Effector memory CD8-positive, alpha-beta T cell (primary cell): Measurements from ENCODE around the gene COL6A1.
"Not testable (repeated sequence)": the region's sequence is repeated elsewhere in the genome, so short reads cannot be mapped to it uniquely, and the experiment has no call there.

ENCODE experiments used
- ATAC-seq: fragments of 150-1000 bp; cut with Tn5 transposase; replicated peaks from 2 replicates; pipeline ENCODE4 v1.10.0; 2021; ENCODE audit warnings: mild to moderate bottlenecking, moderate library complexity
- DNase-seq, 3 experiments: peaks; one replicate each; pipeline ENCODE4 v3.0.0; 2021
- H3K27ac Mint-ChIP-seq, 2 donors: one replicate each; pipeline ENCODE4 v1.8.0; 2022; ENCODE audit warnings: mild to moderate bottlenecking in 2 of 2, mixed read lengths in 2 of 2, moderate library complexity in 2 of 2
- H3K27me3 Mint-ChIP-seq, 2 donors: one replicate each; pipeline ENCODE4 v1.8.0; 2022; ENCODE audit warnings: mixed read lengths in 2 of 2
- H3K36me3 Mint-ChIP-seq: one replicate; pipeline ENCODE4 v1.8.0; 2022; ENCODE audit warnings: mild to moderate bottlenecking, moderate library complexity, mixed read lengths; ENCODE audit not compliant: insufficient read depth
- H3K4me1 Mint-ChIP-seq, 2 donors: one replicate each; pipeline ENCODE4 v1.8.0; 2022; ENCODE audit warnings: low read depth in 2 of 2, mixed read lengths in 2 of 2
- H3K4me3 Mint-ChIP-seq, 2 donors: one replicate each; pipeline ENCODE4 v1.8.0; 2022; ENCODE audit warnings: mild to moderate bottlenecking in 2 of 2, mixed read lengths in 2 of 2, moderate library complexity in 2 of 2
- H3K9me3 Mint-ChIP-seq, 2 donors: one replicate each; pipeline ENCODE4 v1.8.0; 2022; ENCODE audit warnings: mixed read lengths in 2 of 2

The COL6A1 gene

DNA sequence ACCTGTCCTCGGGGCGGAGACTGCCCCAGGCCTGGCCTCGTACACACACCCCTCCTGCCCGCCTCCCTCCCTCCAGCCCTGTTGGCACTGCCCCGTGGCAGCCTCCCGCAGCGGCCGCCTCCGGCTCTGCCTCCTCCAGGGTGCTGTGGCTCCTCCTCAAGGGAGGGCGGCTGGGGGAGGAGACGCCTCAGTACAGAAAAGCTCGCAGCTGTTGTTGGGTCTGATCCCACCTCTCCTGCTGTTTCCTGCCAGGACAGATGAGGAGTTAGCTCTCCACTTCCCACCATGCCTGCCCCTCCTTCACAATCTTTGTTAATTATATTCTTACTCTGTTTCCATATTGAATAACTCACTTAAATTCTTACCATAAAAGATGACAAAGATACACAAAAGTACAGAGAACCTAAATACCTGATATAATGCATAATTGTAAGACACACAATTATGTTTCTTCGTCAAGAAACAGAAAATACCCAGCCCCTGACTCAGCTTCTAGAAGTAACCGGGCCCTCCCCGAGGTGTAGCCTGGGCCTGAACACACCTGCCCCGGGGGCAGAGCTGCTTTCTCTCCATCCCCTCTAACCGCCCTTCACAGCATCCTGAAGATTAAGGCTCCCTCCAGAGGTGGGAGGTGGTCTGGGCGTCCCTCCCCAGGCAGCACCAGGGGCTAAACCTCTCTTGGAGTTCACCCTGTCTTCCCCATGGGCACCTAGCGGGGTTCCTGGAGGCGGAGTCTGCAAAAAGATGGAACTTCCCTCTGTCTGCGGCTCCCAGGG is 30.6 kb upstream of the COL6A1 start:
- Mint-ChIP-seq H3K9me3 (no peaks in the 10 kb centered on the region), H3K4me3 (no peak overlapping the region), H3K4me1 (no peaks in the 10 kb centered on the region), H3K27me3 (peaks cover 28 to 54% of the 10 kb centered on the region in 2 donors), H3K27ac (peak overlapping the region in 1 of 2 donors; percentile 44), H3K36me3 (no peaks in the 10 kb centered on the region)
- DNase-seq (no peak), ATAC-seq (no peak)

DNA sequence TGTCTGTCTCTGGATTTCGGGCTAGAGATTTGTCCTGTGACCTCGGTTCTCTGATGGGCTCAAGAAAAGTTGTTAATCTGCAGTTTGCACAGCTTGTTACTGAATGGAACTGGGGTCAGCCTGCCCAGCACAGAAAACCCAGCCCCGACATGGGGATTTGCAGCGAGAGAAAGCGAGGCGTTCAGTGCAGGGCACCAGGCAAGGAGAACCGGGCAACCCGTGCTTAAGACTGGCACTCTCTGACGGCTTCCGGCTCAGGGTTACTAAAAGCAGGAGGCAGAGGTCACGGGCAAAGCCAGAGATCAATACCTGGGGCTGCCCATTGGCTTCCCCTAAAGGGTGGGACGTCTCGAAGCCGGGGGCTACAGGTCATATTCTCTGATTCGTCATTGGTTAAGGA is 29.9 kb upstream of the COL6A1 start:
- Mint-ChIP-seq H3K36me3 (no peaks in the 10 kb centered on the region), H3K27ac (peak overlapping the region in 1 of 2 donors; percentile 44), H3K4me3 (no peak overlapping the region), H3K27me3 (peaks cover 35 to 61% of the 10 kb centered on the region in 2 donors), H3K4me1 (no peaks in the 10 kb centered on the region), H3K9me3 (no peaks in the 10 kb centered on the region)
- DNase-seq, result no peak
- no peak for ATAC-seq

GRCh38 chr21:45952527-45952926 is 29.0 kb upstream of the COL6A1 start:
- not testable (repeated sequence) for ATAC-seq, H3K4me3 Mint-ChIP-seq, H3K27ac Mint-ChIP-seq, DNase-seq, H3K4me1 Mint-ChIP-seq, H3K9me3 Mint-ChIP-seq, H3K36me3 Mint-ChIP-seq
- peaks cover 44 to 70% of the 10 kb centered on the region in 2 donors for H3K27me3 Mint-ChIP-seq

GRCh38 chr21:45952974-45953373 is 28.6 kb upstream of the COL6A1 start:
- Mint-ChIP-seq H3K27ac (no peak overlapping the region), H3K4me1 (no peaks in the 10 kb centered on the region), H3K27me3 (peaks cover 48 to 72% of the 10 kb centered on the region in 2 donors), H3K36me3 (no peaks in the 10 kb centered on the region), H3K9me3 (no peaks in the 10 kb centered on the region), H3K4me3 (no peak overlapping the region)
- ATAC-seq (no peak), DNase-seq (no peak)

DNA sequence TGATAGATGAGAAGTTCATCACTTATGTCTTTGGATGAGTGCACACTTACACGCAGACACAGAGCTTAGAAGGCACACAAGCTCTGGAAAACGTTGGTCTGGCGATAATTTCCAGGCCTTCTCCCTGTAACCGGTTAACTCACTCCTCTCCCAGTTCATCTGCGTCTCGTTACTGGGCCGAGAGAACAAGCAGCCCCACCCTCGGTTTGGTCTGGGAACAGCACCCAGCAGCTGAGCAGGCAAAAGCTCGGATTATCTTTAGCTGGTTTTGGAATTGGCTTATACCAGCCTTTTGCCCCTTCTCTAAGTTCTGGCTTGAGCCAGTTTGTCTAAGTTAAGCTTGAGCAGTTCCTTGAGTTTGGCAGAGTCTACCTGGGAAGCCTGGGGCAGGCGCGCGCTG is 27.3 kb upstream of the COL6A1 start:
- no peak for ATAC-seq
- H3K9me3 Mint-ChIP-seq, result no peaks in the 10 kb centered on the region

DNA sequence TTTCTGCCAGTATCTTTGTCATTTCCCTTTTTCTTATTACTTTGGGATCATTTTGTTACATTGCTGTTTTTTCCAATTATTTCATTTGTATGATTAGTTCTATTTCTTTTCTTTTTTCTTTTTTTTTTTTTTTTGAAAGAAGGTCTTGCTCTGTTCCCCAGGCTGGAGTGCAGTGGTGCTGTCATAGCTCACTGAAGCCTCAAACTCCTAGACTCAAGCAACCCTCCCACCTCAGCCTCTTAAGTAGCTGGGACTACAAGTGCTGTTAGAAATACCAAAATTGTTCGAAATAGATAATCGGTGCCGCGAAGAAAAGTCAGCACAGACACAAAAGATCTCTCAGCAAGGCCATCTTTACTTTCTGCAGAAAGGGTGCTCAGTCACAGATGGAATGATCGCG is 26.6 kb upstream of the COL6A1 start:
- no peaks in the 10 kb centered on the region for H3K36me3 Mint-ChIP-seq

More for the DNA sequence above, 27.3 kb upstream of the COL6A1 start:
- H3K4me3 Mint-ChIP-seq, result no peak overlapping the region
- no peak for DNase-seq
- no peaks in the 10 kb centered on the region for H3K36me3 Mint-ChIP-seq
- peaks cover 53 to 68% of the 10 kb centered on the region in 2 donors for H3K27me3 Mint-ChIP-seq
- H3K4me1 Mint-ChIP-seq, result peaks cover 0 to 2% of the 10 kb centered on the region in 2 donors
- H3K27ac Mint-ChIP-seq, result no peak overlapping the region

DNA sequence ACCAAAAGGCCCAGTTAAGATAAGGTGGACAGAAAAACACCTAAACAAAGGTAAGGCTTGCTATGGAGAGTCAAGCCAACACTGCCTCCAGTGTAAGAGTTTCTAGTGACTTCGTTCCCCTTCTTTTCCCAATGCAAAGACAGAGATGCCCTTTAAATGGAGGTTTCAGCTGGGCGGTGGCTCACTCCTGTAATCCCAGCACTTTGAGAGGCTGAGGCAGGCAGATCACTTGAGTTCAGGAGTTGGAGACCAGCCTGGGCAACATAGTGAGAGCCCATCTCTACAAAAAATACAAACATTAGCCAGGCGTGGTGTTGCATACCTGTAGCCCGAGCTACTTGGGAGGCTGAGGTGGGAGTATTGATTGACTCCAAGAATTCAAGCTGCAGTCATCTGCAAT is 24.0 kb upstream of the COL6A1 start:
- peaks cover 0 to 2% of the 10 kb centered on the region in 2 donors for H3K4me1 Mint-ChIP-seq
- no peak for ATAC-seq
- peaks cover 66 to 82% of the 10 kb centered on the region in 2 donors for H3K27me3 Mint-ChIP-seq
- DNase-seq, result no peak
- no peak overlapping the region for H3K27ac Mint-ChIP-seq
- H3K9me3 Mint-ChIP-seq, result no peaks in the 10 kb centered on the region
- no peak overlapping the region for H3K4me3 Mint-ChIP-seq
- no peaks in the 10 kb centered on the region for H3K36me3 Mint-ChIP-seq

More for the DNA sequence above, 26.6 kb upstream of the COL6A1 start:
- no peak overlapping the region for H3K4me3 Mint-ChIP-seq
- no peak for ATAC-seq
- peaks cover 54 to 75% of the 10 kb centered on the region in 2 donors for H3K27me3 Mint-ChIP-seq
- H3K27ac Mint-ChIP-seq, result no peak overlapping the region
- no peak for DNase-seq
- H3K4me1 Mint-ChIP-seq, result peaks cover 0 to 2% of the 10 kb centered on the region in 2 donors
- H3K9me3 Mint-ChIP-seq, result no peaks in the 10 kb centered on the region

- Mint-ChIP-seq H3K36me3 (no peaks in the 10 kb centered on the region), H3K4me1 (peaks cover 0 to 2% of the 10 kb centered on the region in 2 donors), H3K27me3 (peaks cover 66 to 82% of the 10 kb centered on the region in 2 donors), H3K9me3 (no peaks in the 10 kb centered on the region), H3K4me3 (no peak overlapping the region), H3K27ac (no peak overlapping the region)
- ATAC-seq (no peak), DNase-seq (no peak)
Observed at GRCh38 chr21:45957981-45958600, 23.5 kb upstream of the COL6A1 start.

GRCh38 chr21:45959182-45959581 is 22.4 kb upstream of the COL6A1 start:
- DNase-seq, result no peak
- no peak for ATAC-seq
- H3K36me3 Mint-ChIP-seq, result no peaks in the 10 kb centered on the region
- H3K4me3 Mint-ChIP-seq, result no peak overlapping the region
- peaks cover 72 to 82% of the 10 kb centered on the region in 2 donors for H3K27me3 Mint-ChIP-seq
- peaks cover 0 to 2% of the 10 kb centered on the region in 2 donors for H3K4me1 Mint-ChIP-seq
- H3K27ac Mint-ChIP-seq, result no peak overlapping the region
- peaks cover 0 to 3% of the 10 kb centered on the region in 2 donors for H3K9me3 Mint-ChIP-seq

- Mint-ChIP-seq H3K27ac (no peak overlapping the region), H3K4me1 (peaks cover 0 to 2% of the 10 kb centered on the region in 2 donors), H3K27me3 (peaks cover 72 to 82% of the 10 kb centered on the region in 2 donors), H3K9me3 (peaks cover 0 to 5% of the 10 kb centered on the region in 2 donors), H3K36me3 (no peaks in the 10 kb centered on the region), H3K4me3 (no peak overlapping the region)
- DNase-seq (no peak), ATAC-seq (no peak)
Observed at GRCh38 chr21:45959779-45960390, 21.7 kb upstream of the COL6A1 start.

- peaks cover 59 to 67% of the 10 kb centered on the region in 2 donors for H3K27me3 Mint-ChIP-seq
- H3K9me3 Mint-ChIP-seq, H3K4me3 Mint-ChIP-seq, ATAC-seq, H3K36me3 Mint-ChIP-seq, H3K4me1 Mint-ChIP-seq, DNase-seq, H3K27ac Mint-ChIP-seq: not testable (repeated sequence)
Observed at GRCh38 chr21:45961408-45961807, 20.2 kb upstream of the COL6A1 start.

GRCh38 chr21:45962531-45963231 is 18.9 kb upstream of the COL6A1 start:
- no peak for DNase-seq
- Mint-ChIP-seq H3K4me3 (no peak overlapping the region), H3K36me3 (no peaks in the 10 kb centered on the region), H3K27me3 (peaks cover 51 to 54% of the 10 kb centered on the region in 2 donors), H3K4me1 (peaks cover 0 to 2% of the 10 kb centered on the region in 2 donors), H3K9me3 (peaks cover 0 to 5% of the 10 kb centered on the region in 2 donors), H3K27ac (no peak overlapping the region)
- no peak for ATAC-seq

GRCh38 chr21:45963232-45963570 is 18.4 kb upstream of the COL6A1 start:
- H3K4me1 Mint-ChIP-seq, result peaks cover 0 to 2% of the 10 kb centered on the region in 2 donors
- DNase-seq (no peak), ATAC-seq (no peak)
- H3K4me3 Mint-ChIP-seq, result no peak overlapping the region
- H3K27ac Mint-ChIP-seq, result no peak overlapping the region
- peaks cover 48 to 49% of the 10 kb centered on the region in 2 donors for H3K27me3 Mint-ChIP-seq
- no peaks in the 10 kb centered on the region for H3K36me3 Mint-ChIP-seq
- peaks cover 0 to 5% of the 10 kb centered on the region in 2 donors for H3K9me3 Mint-ChIP-seq
